WTC11 (cell line): ENCODE data around the gene HTT-AS. TPM values are rescaled to one million over a fixed set of nuclear protein-coding genes. Genes with fewer than 3 reads are reported as not detected.

Experiments used
- ATAC-seq: fragments of 200-7000 bp; cut with Tn5 transposase; 2 replicates; pipeline ENCODE4 v1.10.0; 2021; ENCODE audit warnings: mild to moderate bottlenecking, moderate library complexity
- CTCF ChIA-PET: fragments of 300-600 bp; sonication (Branson Sonifier 250); formaldehyde crosslinking; loops from one replicate; lab custom pipeline; 2021; ENCODE audit warnings: antibody characterized with exemption; lab: Charles Lee
- POLR2A ChIA-PET: fragments of 350-600 bp; sonication (Branson Sonifier 250); formaldehyde crosslinking; loops from one replicate; lab custom pipeline; 2021; ENCODE audit warnings: antibody characterized with exemption; lab: Charles Lee
- DNase-seq: peaks from one replicate; pipeline ENCODE4 v3.0.0; 2021; ENCODE audit warnings: low spot score
- H3K27ac Mint-ChIP-seq: 2 replicates; pipeline ENCODE4 v1.8.0; 2021; ENCODE audit warnings: mixed read lengths
- H3K27me3 Mint-ChIP-seq: 2 replicates; pipeline ENCODE4 v1.8.0; 2021; ENCODE audit warnings: low read depth, mild to moderate bottlenecking, moderate library complexity, mixed read lengths
- H3K36me3 Mint-ChIP-seq: 2 replicates; pipeline ENCODE4 v1.8.0; 2021; ENCODE audit warnings: mixed read lengths
- H3K4me1 Mint-ChIP-seq: 2 replicates; pipeline ENCODE4 v1.8.0; 2022; ENCODE audit warnings: mixed read lengths
- H3K4me3 Mint-ChIP-seq: 2 replicates; pipeline ENCODE4 v1.8.0; 2021; ENCODE audit warnings: mild to moderate bottlenecking, moderate library complexity, mixed read lengths
- H3K9me3 Mint-ChIP-seq: 2 replicates; pipeline ENCODE4 v1.8.0; 2021; ENCODE audit warnings: mixed read lengths
- CBFB ChIP-seq: sonication (generic); formaldehyde crosslinking; IDR thresholded peaks from 2 replicates; pipeline ENCODE4 v1.8.1; 2022; ENCODE audit warnings: mild to moderate bottlenecking, low read depth, missing genetic modification reagents
- EMX1 ChIP-seq: fragments of 250-450 bp; sonication (Bioruptor Pico); IDR thresholded peaks from 2 replicates; pipeline ENCODE4 v1.8.0; 2021; ENCODE audit warnings: mild to moderate bottlenecking
- FOXP1 ChIP-seq: sonication (generic); formaldehyde crosslinking; IDR thresholded peaks from 2 replicates; pipeline ENCODE4 v1.8.0; 2022; ENCODE audit warnings: missing genetic modification reagents, mild to moderate bottlenecking, moderate library complexity, borderline replicate concordance
- PRRX2 ChIP-seq: fragments of 250-450 bp; sonication (Bioruptor Pico); IDR thresholded peaks from 2 replicates; pipeline ENCODE4 v1.8.0; 2021; ENCODE audit warnings: mild to moderate bottlenecking
- SP1 ChIP-seq: sonication (generic); formaldehyde crosslinking; conservative IDR thresholded peaks from 2 replicates; pipeline ENCODE4 v1.8.1; 2022; ENCODE audit warnings: missing genetic modification reagents
- STAT6 ChIP-seq: sonication (generic); formaldehyde crosslinking; conservative IDR thresholded peaks from 2 replicates; pipeline ENCODE4 v1.8.1; 2023; ENCODE audit warnings: mild to moderate bottlenecking, low read depth, missing genetic modification reagents, moderate library complexity
- TCF7 ChIP-seq: sonication (generic); formaldehyde crosslinking; IDR thresholded peaks from 2 replicates; pipeline ENCODE4 v1.8.0; 2022; ENCODE audit warnings: mild to moderate bottlenecking, low read depth, missing genetic modification reagents, moderate library complexity
- TP53 ChIP-seq: sonication (generic); formaldehyde crosslinking; IDR thresholded peaks from 2 replicates; pipeline ENCODE4 v1.8.1; 2023; ENCODE audit warnings: mild to moderate bottlenecking, missing genetic modification reagents
- ZNF263 ChIP-seq: sonication (generic); formaldehyde crosslinking; IDR thresholded peaks from 2 replicates; pipeline ENCODE4 v1.8.1; 2022; ENCODE audit warnings: low read depth, mild to moderate bottlenecking, moderate library complexity, missing genetic modification reagents
- ZNF512 ChIP-seq: sonication (generic); formaldehyde crosslinking; IDR thresholded peaks from 2 replicates; pipeline ENCODE4 v1.8.1; 2022; ENCODE audit warnings: missing genetic modification reagents, borderline replicate concordance
- total RNA-seq: library from RNA; stranded (reverse); gene quantifications from 3 replicates; pipeline ENCODE4 v1.2.3, GENCODE V29; 2021
- TF ChIP-seq, protein P1 (sequence below): sonication (generic); formaldehyde crosslinking; IDR thresholded peaks from 2 replicates; pipeline ENCODE4 v1.8.0; 2022; ENCODE audit warnings: missing genetic modification reagents
- TF ChIP-seq, protein P2 (sequence below): sonication (generic); formaldehyde crosslinking; IDR thresholded peaks from 2 replicates; pipeline ENCODE4 v1.8.0; 2022; ENCODE audit warnings: mild to moderate bottlenecking, missing genetic modification reagents
- TF ChIP-seq, protein P3 (sequence below): fragments of 250-450 bp; sonication (Bioruptor Pico); IDR thresholded peaks from 2 replicates; pipeline ENCODE4 v1.8.0; 2021; ENCODE audit warnings: mild to moderate bottlenecking
- TF ChIP-seq, protein P4 (sequence below): sonication (generic); formaldehyde crosslinking; IDR thresholded peaks from 2 replicates; pipeline ENCODE4 v1.8.1; 2023; ENCODE audit warnings: mild to moderate bottlenecking, missing genetic modification reagents, borderline replicate concordance

HTT-AS gene
- total RNA-seq, 1 experiment from 2014 or later: not detected

GRCh38 chr4:3040452-3041191 lies 33.7 kb downstream of the HTT-AS start:
- H3K9me3 Mint-ChIP-seq: no peaks in the 10 kb centered on the region
- H3K4me3 Mint-ChIP-seq: no peak overlapping the region
- H3K27me3 Mint-ChIP-seq: peaks cover 23% of the 10 kb centered on the region
- ChIA-PET POLR2A (no interaction called here), CTCF (interaction anchor here (1.1 kb wide), 1 partner anchor 12 kb away, joined by 4 read pairs; no protein-coding TSS in a partner anchor)
- peaks cover 16% of the 10 kb centered on the region for H3K4me1 Mint-ChIP-seq
- no peaks in the 10 kb centered on the region for H3K36me3 Mint-ChIP-seq
- no peak for ATAC-seq
- DNase-seq: no peak
- TF ChIP-seq, protein P1, sequence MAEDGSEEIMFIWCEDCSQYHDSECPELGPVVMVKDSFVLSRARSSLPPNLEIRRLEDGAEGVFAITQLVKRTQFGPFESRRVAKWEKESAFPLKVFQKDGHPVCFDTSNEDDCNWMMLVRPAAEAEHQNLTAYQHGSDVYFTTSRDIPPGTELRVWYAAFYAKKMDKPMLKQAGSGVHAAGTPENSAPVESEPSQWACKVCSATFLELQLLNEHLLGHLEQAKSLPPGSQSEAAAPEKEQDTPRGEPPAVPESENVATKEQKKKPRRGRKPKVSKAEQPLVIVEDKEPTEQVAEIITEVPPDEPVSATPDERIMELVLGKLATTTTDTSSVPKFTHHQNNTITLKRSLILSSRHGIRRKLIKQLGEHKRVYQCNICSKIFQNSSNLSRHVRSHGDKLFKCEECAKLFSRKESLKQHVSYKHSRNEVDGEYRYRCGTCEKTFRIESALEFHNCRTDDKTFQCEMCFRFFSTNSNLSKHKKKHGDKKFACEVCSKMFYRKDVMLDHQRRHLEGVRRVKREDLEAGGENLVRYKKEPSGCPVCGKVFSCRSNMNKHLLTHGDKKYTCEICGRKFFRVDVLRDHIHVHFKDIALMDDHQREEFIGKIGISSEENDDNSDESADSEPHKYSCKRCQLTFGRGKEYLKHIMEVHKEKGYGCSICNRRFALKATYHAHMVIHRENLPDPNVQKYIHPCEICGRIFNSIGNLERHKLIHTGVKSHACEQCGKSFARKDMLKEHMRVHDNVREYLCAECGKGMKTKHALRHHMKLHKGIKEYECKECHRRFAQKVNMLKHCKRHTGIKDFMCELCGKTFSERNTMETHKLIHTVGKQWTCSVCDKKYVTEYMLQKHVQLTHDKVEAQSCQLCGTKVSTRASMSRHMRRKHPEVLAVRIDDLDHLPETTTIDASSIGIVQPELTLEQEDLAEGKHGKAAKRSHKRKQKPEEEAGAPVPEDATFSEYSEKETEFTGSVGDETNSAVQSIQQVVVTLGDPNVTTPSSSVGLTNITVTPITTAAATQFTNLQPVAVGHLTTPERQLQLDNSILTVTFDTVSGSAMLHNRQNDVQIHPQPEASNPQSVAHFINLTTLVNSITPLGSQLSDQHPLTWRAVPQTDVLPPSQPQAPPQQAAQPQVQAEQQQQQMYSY (CRISPR knock-in tag): no peak
- TF ChIP-seq, protein P2, sequence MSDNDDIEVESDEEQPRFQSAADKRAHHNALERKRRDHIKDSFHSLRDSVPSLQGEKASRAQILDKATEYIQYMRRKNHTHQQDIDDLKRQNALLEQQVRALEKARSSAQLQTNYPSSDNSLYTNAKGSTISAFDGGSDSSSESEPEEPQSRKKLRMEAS: no peak
- no peak overlapping the region for H3K27ac Mint-ChIP-seq

- no peak overlapping the region for H3K4me3 Mint-ChIP-seq
- no peaks in the 10 kb centered on the region for H3K9me3 Mint-ChIP-seq
- peaks cover 16% of the 10 kb centered on the region for H3K4me1 Mint-ChIP-seq
- peaks cover 20% of the 10 kb centered on the region for H3K27me3 Mint-ChIP-seq
- ChIA-PET CTCF (interaction anchor here (0.5 kb wide), 1 partner anchor 61 kb away, joined by 3 read pairs; no protein-coding TSS in a partner anchor), POLR2A (interaction anchor here (0.7 kb wide), 1 partner anchor 1189 kb away, joined by 4 read pairs; no protein-coding TSS in a partner anchor)
- no peak overlapping the region for H3K27ac Mint-ChIP-seq
- ATAC-seq: no peak
- H3K36me3 Mint-ChIP-seq: no peaks in the 10 kb centered on the region
- no peak for DNase-seq
- TF ChIP-seq SP1 (CRISPR knock-in tag): no peak
- no peak for TF ChIP-seq TCF7 (CRISPR knock-in tag)
- TF ChIP-seq FOXP1 (CRISPR knock-in tag): no peak
- TF ChIP-seq CBFB (CRISPR knock-in tag): no peak
- TF ChIP-seq, protein P3, sequence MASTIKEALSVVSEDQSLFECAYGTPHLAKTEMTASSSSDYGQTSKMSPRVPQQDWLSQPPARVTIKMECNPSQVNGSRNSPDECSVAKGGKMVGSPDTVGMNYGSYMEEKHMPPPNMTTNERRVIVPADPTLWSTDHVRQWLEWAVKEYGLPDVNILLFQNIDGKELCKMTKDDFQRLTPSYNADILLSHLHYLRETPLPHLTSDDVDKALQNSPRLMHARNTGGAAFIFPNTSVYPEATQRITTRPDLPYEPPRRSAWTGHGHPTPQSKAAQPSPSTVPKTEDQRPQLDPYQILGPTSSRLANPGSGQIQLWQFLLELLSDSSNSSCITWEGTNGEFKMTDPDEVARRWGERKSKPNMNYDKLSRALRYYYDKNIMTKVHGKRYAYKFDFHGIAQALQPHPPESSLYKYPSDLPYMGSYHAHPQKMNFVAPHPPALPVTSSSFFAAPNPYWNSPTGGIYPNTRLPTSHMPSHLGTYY (CRISPR knock-in tag): no peak
- TF ChIP-seq, protein P1 (CRISPR knock-in tag): no peak
- no peak for TF ChIP-seq EMX1 (CRISPR knock-in tag)
- no peak for TF ChIP-seq TP53 (CRISPR knock-in tag)
- TF ChIP-seq ZNF512 (CRISPR knock-in tag): no peak
- no peak for TF ChIP-seq ZNF263
- TF ChIP-seq, protein P4, sequence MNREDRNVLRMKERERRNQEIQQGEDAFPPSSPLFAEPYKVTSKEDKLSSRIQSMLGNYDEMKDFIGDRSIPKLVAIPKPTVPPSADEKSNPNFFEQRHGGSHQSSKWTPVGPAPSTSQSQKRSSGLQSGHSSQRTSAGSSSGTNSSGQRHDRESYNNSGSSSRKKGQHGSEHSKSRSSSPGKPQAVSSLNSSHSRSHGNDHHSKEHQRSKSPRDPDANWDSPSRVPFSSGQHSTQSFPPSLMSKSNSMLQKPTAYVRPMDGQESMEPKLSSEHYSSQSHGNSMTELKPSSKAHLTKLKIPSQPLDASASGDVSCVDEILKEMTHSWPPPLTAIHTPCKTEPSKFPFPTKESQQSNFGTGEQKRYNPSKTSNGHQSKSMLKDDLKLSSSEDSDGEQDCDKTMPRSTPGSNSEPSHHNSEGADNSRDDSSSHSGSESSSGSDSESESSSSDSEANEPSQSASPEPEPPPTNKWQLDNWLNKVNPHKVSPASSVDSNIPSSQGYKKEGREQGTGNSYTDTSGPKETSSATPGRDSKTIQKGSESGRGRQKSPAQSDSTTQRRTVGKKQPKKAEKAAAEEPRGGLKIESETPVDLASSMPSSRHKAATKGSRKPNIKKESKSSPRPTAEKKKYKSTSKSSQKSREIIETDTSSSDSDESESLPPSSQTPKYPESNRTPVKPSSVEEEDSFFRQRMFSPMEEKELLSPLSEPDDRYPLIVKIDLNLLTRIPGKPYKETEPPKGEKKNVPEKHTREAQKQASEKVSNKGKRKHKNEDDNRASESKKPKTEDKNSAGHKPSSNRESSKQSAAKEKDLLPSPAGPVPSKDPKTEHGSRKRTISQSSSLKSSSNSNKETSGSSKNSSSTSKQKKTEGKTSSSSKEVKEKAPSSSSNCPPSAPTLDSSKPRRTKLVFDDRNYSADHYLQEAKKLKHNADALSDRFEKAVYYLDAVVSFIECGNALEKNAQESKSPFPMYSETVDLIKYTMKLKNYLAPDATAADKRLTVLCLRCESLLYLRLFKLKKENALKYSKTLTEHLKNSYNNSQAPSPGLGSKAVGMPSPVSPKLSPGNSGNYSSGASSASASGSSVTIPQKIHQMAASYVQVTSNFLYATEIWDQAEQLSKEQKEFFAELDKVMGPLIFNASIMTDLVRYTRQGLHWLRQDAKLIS: no peak
- TF ChIP-seq STAT6 (CRISPR knock-in tag): no peak
- no peak for TF ChIP-seq PRRX2 (CRISPR knock-in tag)
These were observed 34.5 kb downstream of the HTT-AS start for GRCh38 chr4:3039706-3040366.
